ENCODE measurements around the gene CCDC179.

CCDC179 gene

GRCh38 chr11:22884217-22884616, 23.9 kb upstream of the CCDC179 start:
- CTCF ChIA-PET, result interaction anchor here (1.9 to 2.5 kb wide), 3 partner anchors 8 to 11 kb away, joined by 5 to 7 read pairs (median 6); no protein-coding TSS in a partner anchor
- TF ChIP-seq, protein P1, sequence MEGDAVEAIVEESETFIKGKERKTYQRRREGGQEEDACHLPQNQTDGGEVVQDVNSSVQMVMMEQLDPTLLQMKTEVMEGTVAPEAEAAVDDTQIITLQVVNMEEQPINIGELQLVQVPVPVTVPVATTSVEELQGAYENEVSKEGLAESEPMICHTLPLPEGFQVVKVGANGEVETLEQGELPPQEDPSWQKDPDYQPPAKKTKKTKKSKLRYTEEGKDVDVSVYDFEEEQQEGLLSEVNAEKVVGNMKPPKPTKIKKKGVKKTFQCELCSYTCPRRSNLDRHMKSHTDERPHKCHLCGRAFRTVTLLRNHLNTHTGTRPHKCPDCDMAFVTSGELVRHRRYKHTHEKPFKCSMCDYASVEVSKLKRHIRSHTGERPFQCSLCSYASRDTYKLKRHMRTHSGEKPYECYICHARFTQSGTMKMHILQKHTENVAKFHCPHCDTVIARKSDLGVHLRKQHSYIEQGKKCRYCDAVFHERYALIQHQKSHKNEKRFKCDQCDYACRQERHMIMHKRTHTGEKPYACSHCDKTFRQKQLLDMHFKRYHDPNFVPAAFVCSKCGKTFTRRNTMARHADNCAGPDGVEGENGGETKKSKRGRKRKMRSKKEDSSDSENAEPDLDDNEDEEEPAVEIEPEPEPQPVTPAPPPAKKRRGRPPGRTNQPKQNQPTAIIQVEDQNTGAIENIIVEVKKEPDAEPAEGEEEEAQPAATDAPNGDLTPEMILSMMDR (IDR thresholded peaks at IDR 0.05; ENCODE audit: control extremely low read depth, extremely low read depth, low read depth, missing control alignments), result no peak
- POLR2A ChIA-PET, result no interaction called here
- no peak for DNase-seq (ENCODE audit: extremely low spot score)

DNA sequence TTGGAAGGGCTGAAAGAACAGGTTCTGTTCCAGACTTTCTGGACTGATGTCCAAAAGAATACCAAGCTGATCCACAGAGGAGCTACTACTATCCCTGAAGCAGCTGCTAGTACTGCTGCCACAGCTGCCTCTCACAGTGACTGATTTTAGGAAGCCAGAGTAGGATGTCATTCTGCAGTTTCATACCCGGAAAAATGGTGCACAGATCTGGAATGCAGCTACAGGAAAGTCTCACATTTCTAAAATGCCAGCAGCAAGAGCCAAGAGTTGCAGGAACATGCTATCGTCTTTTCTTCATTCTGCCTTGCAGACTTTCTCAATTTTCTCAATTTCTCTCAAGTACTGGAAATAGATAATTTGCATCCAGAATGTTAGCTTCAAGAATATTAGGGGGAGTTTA, 19.4 kb upstream of the CCDC179 start:
- TF ChIP-seq, protein P1 (IDR thresholded peaks at IDR 0.05; ENCODE audit: control extremely low read depth, extremely low read depth, low read depth, missing control alignments), result no peak
- no peak for DNase-seq (ENCODE audit: extremely low spot score)
- ChIA-PET CTCF (interaction anchor here (0.7 kb wide), 1 partner anchor 12 kb away, joined by 3 read pairs; no protein-coding TSS in a partner anchor), POLR2A (no interaction called here)

- ChIA-PET POLR2A (no interaction called here), CTCF (no interaction called here)
- TF ChIP-seq, protein P1 (IDR thresholded peaks at IDR 0.05; ENCODE audit: control extremely low read depth, extremely low read depth, low read depth, missing control alignments), result no peak
- DNase-seq (ENCODE audit: extremely low spot score), result no peak
Observed at GRCh38 chr11:22878604-22879003, 18.3 kb upstream of the CCDC179 start.

DNA sequence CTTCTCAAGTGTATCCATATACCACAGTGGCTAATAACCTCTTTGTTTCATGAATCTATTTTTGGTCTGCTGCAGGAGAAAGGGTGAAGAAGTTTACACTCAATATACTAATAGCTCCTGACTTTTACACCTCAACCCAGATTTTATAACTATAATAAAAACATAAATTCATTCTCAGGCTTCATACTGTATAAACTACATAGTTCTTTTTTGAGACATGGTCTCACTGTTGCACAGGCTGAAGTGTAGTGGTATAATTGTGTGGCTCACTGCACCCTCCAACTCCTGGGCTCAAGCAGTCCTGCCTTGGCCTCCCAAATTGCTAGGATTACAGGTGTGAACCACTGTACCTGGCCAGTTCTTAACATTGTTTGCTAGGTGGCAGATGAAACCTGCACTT, 17.8 kb upstream of the CCDC179 start:
- TF ChIP-seq, protein P1 (IDR thresholded peaks at IDR 0.05; ENCODE audit: control extremely low read depth, extremely low read depth, low read depth, missing control alignments), result no peak
- POLR2A ChIA-PET, result no interaction called here
- CTCF ChIA-PET, result interaction anchor here (1.0 kb wide), 1 partner anchor 14 kb away, joined by 4 read pairs; no protein-coding TSS in a partner anchor
- no peak for DNase-seq (ENCODE audit: extremely low spot score)

GRCh38 chr11:22875869-22876473, 15.7 kb upstream of the CCDC179 start:
- ChIA-PET POLR2A (no interaction called here), CTCF (interaction anchor here (0.8 to 2.9 kb wide), 19 partner anchors 8 to 715 kb away, joined by 3 to 13 read pairs (median 4); partner anchors contain the start of genes CCDC179 and SVIP)
- DNase-seq (ENCODE audit: extremely low spot score), result peak; percentile 60
- TF ChIP-seq, protein P1 (IDR thresholded peaks at IDR 0.05; ENCODE audit: control extremely low read depth, extremely low read depth, low read depth, missing control alignments), result peak; percentile 71

DNA sequence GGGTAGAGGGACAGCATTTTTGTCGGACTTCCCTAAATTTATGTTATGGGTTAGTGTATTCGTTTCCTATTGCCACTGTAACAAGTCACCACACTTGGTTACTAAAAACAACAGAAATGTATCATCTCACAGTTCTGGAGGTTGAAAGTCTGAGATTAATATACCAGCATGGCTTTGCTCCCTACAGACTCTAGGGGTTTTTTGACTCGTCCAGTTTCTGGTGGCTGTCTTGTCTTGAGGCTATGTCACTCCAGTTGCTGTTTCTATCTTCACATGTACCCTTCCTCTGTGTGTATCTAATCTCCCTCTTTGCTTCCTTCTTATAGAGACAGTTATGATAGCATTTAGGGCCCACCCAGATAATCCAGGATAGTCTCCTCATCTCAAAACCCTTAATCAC, 9.1 kb upstream of the CCDC179 start:
- CTCF ChIA-PET, result no interaction called here
- TF ChIP-seq, protein P1 (IDR thresholded peaks at IDR 0.05; ENCODE audit: control extremely low read depth, extremely low read depth, low read depth, missing control alignments), result no peak
- POLR2A ChIA-PET, result no interaction called here
- DNase-seq (ENCODE audit: extremely low spot score), result no peak
